HG03354 (cell line): ENCODE results near the gene FBL.
"Not testable (repeated sequence)": the region's sequence is repeated elsewhere in the genome, so short reads cannot be mapped to it uniquely, and the experiment has no call there.

Source experiments
- ATAC-seq: cut with Tn5 transposase; IDR thresholded peaks from one replicate; pipeline ENCODE4 v1.9.1; 2021; ENCODE audit warnings: mild to moderate bottlenecking; ENCODE audit not compliant: unreplicated experiment, poor library complexity, severe bottlenecking

Gene FBL

GRCh38 chr19:39828015-39828653 lies 18.0 kb downstream of the FBL start:
- ATAC-seq: no peak

GRCh38 chr19:39827216-39827615 lies 19.0 kb downstream of the FBL start:
- no peak for ATAC-seq

GRCh38 chr19:39826311-39826945 lies 19.8 kb downstream of the FBL start:
- no peak for ATAC-seq

- no peak for ATAC-seq
Observed at GRCh38 chr19:39825531-39826076, 20.6 kb downstream of the FBL start.

GRCh38 chr19:39825093-39825463 lies 21.1 kb downstream of the FBL start:
- ATAC-seq: no peak

GRCh38 chr19:39824143-39825092 lies 21.8 kb downstream of the FBL start:
- ATAC-seq: peak; percentile 90

- ATAC-seq: no peak
Observed at GRCh38 chr19:39823686-39824085, 22.5 kb downstream of the FBL start.

- no peak for ATAC-seq
Observed at GRCh38 chr19:39820696-39821095, 25.5 kb downstream of the FBL start.

- no peak for ATAC-seq
Observed at GRCh38 chr19:39819786-39820185, 26.4 kb downstream of the FBL start.

- no peak for ATAC-seq
Observed at GRCh38 chr19:39818626-39819097, 27.5 kb downstream of the FBL start.

- no peak for ATAC-seq
Observed at GRCh38 chr19:39817888-39818561, 28.2 kb downstream of the FBL start.

GRCh38 chr19:39816287-39817048 lies 29.7 kb downstream of the FBL start:
- ATAC-seq: no peak

GRCh38 chr19:39814595-39814994 lies 31.6 kb downstream of the FBL start:
- ATAC-seq: no peak

GRCh38 chr19:39814111-39814510 lies 32.1 kb downstream of the FBL start:
- not testable (repeated sequence) for ATAC-seq

GRCh38 chr19:39813264-39813993 lies 32.8 kb downstream of the FBL start:
- no peak for ATAC-seq

- no peak for ATAC-seq
Observed at GRCh38 chr19:39811064-39811463, 35.1 kb downstream of the FBL start.

GRCh38 chr19:39810424-39810823 lies 35.8 kb downstream of the FBL start:
- ATAC-seq: no peak

GRCh38 chr19:39809368-39809767 lies 36.8 kb downstream of the FBL start:
- ATAC-seq: no peak
